Measurements from ENCODE around the gene DTX1. TPM values are rescaled to one million over a fixed set of nuclear protein-coding genes. Genes with fewer than 3 reads are reported as not detected.
A peak's percentile ranks its signal among the peaks of the same experiment; 100 is the strongest.

The DTX1 gene
- total RNA-seq, 2 donors from 2014 or later = 20.7 to 27.7 TPM

GRCh38 chr12:113069751-113070116 lies 13.2 kb downstream of the DTX1 start:
- H3K4me1 Mint-ChIP-seq = peaks cover 50% of the 10 kb centered on the region
- H3K27ac Mint-ChIP-seq = peak overlapping the region; percentile 86
- H3K27me3 Mint-ChIP-seq = no peaks in the 10 kb centered on the region

GRCh38 chr12:113070117-113070906 lies 13.8 kb downstream of the DTX1 start:
- H3K27me3 Mint-ChIP-seq = no peaks in the 10 kb centered on the region
- peak; percentile 71 for ATAC-seq
- peaks cover 6% of the 10 kb centered on the region for H3K36me3 Mint-ChIP-seq (ENCODE audit: low read depth)
- H3K4me3 Mint-ChIP-seq = no peak overlapping the region
- H3K27ac Mint-ChIP-seq = peak overlapping the region; percentile 86
- peaks cover 52% of the 10 kb centered on the region for H3K4me1 Mint-ChIP-seq
- H3K9me3 ChIP-seq (ENCODE audit: control insufficient read depth, low read length, poor library complexity, severe bottlenecking) = no peaks in the 10 kb centered on the region
- DNase-seq = no peak

More at GRCh38 chr12:113069751-113070116, 13.2 kb downstream of the DTX1 start:
- DNase-seq (no peak), ATAC-seq (no peak)
- Mint-ChIP-seq H3K36me3 (ENCODE audit: low read depth) (peaks cover 6% of the 10 kb centered on the region), H3K4me3 (no peak overlapping the region)
- H3K9me3 ChIP-seq (ENCODE audit: control insufficient read depth, low read length, poor library complexity, severe bottlenecking) = no peaks in the 10 kb centered on the region

- DNase-seq = no peak
- Mint-ChIP-seq H3K27me3 (no peaks in the 10 kb centered on the region), H3K36me3 (ENCODE audit: low read depth) (peaks cover 6% of the 10 kb centered on the region), H3K27ac (peak overlapping the region; percentile 88), H3K4me3 (peak overlapping the region; percentile 53), H3K4me1 (peaks cover 53% of the 10 kb centered on the region)
- no peak for ATAC-seq
- no peaks in the 10 kb centered on the region for H3K9me3 ChIP-seq (ENCODE audit: control insufficient read depth, low read length, poor library complexity, severe bottlenecking)
Measured at GRCh38 chr12:113071135-113072112, 14.9 kb downstream of the DTX1 start.

GRCh38 chr12:113072136-113072535 lies 15.6 kb downstream of the DTX1 start:
- Mint-ChIP-seq H3K27me3 (no peaks in the 10 kb centered on the region), H3K27ac (peak overlapping the region; percentile 61), H3K4me1 (peaks cover 49% of the 10 kb centered on the region), H3K4me3 (no peak overlapping the region), H3K36me3 (ENCODE audit: low read depth) (peaks cover 6% of the 10 kb centered on the region)
- H3K9me3 ChIP-seq (ENCODE audit: control insufficient read depth, low read length, poor library complexity, severe bottlenecking) = no peaks in the 10 kb centered on the region
- DNase-seq = no peak
- no peak for ATAC-seq

- H3K9me3 ChIP-seq (ENCODE audit: control insufficient read depth, low read length, poor library complexity, severe bottlenecking) = no peaks in the 10 kb centered on the region
- Mint-ChIP-seq H3K4me3 (peak overlapping the region; percentile 36), H3K27me3 (no peaks in the 10 kb centered on the region), H3K4me1 (peaks cover 49% of the 10 kb centered on the region), H3K36me3 (ENCODE audit: low read depth) (peaks cover 6% of the 10 kb centered on the region), H3K27ac (peak overlapping the region; percentile 89)
- DNase-seq (no peak), ATAC-seq (no peak)
Measured at GRCh38 chr12:113073586-113073985, 17.1 kb downstream of the DTX1 start.

- Mint-ChIP-seq H3K36me3 (ENCODE audit: low read depth) (peaks cover 6% of the 10 kb centered on the region), H3K27ac (peak overlapping the region; percentile 89), H3K4me1 (peaks cover 45% of the 10 kb centered on the region), H3K4me3 (peak overlapping the region; percentile 36), H3K27me3 (no peaks in the 10 kb centered on the region)
- DNase-seq = no peak
- no peaks in the 10 kb centered on the region for H3K9me3 ChIP-seq (ENCODE audit: control insufficient read depth, low read length, poor library complexity, severe bottlenecking)
- peak; percentile 85 for ATAC-seq
Measured at GRCh38 chr12:113075137-113075683, 18.7 kb downstream of the DTX1 start.

GRCh38 chr12:113077057-113077858 lies 20.7 kb downstream of the DTX1 start:
- H3K27me3 Mint-ChIP-seq = no peaks in the 10 kb centered on the region
- no peaks in the 10 kb centered on the region for H3K9me3 ChIP-seq (ENCODE audit: control insufficient read depth, low read length, poor library complexity, severe bottlenecking)
- ATAC-seq (no peak), DNase-seq (no peak)
- no peak overlapping the region for H3K4me3 Mint-ChIP-seq
- H3K4me1 Mint-ChIP-seq = peaks cover 36% of the 10 kb centered on the region
- peaks cover 9% of the 10 kb centered on the region for H3K36me3 Mint-ChIP-seq (ENCODE audit: low read depth)
- H3K27ac Mint-ChIP-seq = no peak overlapping the region

- DNase-seq (no peak), ATAC-seq (no peak)
- Mint-ChIP-seq H3K4me3 (no peak overlapping the region), H3K36me3 (ENCODE audit: low read depth) (peaks cover 9% of the 10 kb centered on the region), H3K27me3 (no peaks in the 10 kb centered on the region), H3K27ac (no peak overlapping the region), H3K4me1 (peaks cover 37% of the 10 kb centered on the region)
- no peaks in the 10 kb centered on the region for H3K9me3 ChIP-seq (ENCODE audit: control insufficient read depth, low read length, poor library complexity, severe bottlenecking)
Measured at GRCh38 chr12:113077859-113078255, 21.3 kb downstream of the DTX1 start.

- ATAC-seq (no peak), DNase-seq (no peak)
- peaks cover 6% of the 10 kb centered on the region for H3K36me3 Mint-ChIP-seq (ENCODE audit: low read depth)
- H3K4me1 Mint-ChIP-seq = peaks cover 42% of the 10 kb centered on the region
- H3K9me3 ChIP-seq (ENCODE audit: control insufficient read depth, low read length, poor library complexity, severe bottlenecking) = no peaks in the 10 kb centered on the region
- H3K27ac Mint-ChIP-seq = peak overlapping the region; percentile 77
- no peaks in the 10 kb centered on the region for H3K27me3 Mint-ChIP-seq
- H3K4me3 Mint-ChIP-seq = no peak overlapping the region
Measured at GRCh38 chr12:113081873-113082272, 25.3 kb downstream of the DTX1 start.

GRCh38 chr12:113082486-113083148 lies 26.1 kb downstream of the DTX1 start:
- H3K4me1 Mint-ChIP-seq = peaks cover 48% of the 10 kb centered on the region

GRCh38 chr12:113083863-113084435 lies 27.4 kb downstream of the DTX1 start:
- Mint-ChIP-seq H3K27me3 (no peaks in the 10 kb centered on the region), H3K4me3 (no peak overlapping the region), H3K36me3 (ENCODE audit: low read depth) (peaks cover 6% of the 10 kb centered on the region), H3K27ac (peak overlapping the region; percentile 77), H3K4me1 (peaks cover 59% of the 10 kb centered on the region)
- ATAC-seq (no peak), DNase-seq (no peak)
- H3K9me3 ChIP-seq (ENCODE audit: control insufficient read depth, low read length, poor library complexity, severe bottlenecking) = no peaks in the 10 kb centered on the region

More at GRCh38 chr12:113082486-113083148, 26.1 kb downstream of the DTX1 start:
- DNase-seq (no peak), ATAC-seq (no peak)
- Mint-ChIP-seq H3K36me3 (ENCODE audit: low read depth) (peaks cover 6% of the 10 kb centered on the region), H3K4me3 (no peak overlapping the region), H3K27ac (peak overlapping the region; percentile 77), H3K27me3 (no peaks in the 10 kb centered on the region)
- H3K9me3 ChIP-seq (ENCODE audit: control insufficient read depth, low read length, poor library complexity, severe bottlenecking) = no peaks in the 10 kb centered on the region
